HTR-8/SVneo (cell line): ENCODE measurements around the gene PHOSPHO1.

Experiments
- DNase-seq: peaks from one replicate; pipeline ENCODE4 v3.0.0; 2011; ENCODE audit warnings: low spot score, mixed read lengths; ENCODE audit not compliant: insufficient read length
- FAIRE-seq: peaks from 2 replicates; lab custom pipeline; 2011; peaks lifted over from hg19 to GRCh38; lab: Jason Lieb, UNC

The PHOSPHO1 gene

GRCh38 chr17:49223168-49223516 lies 7.4 kb downstream of the PHOSPHO1 start:
- DNase-seq (no peak), FAIRE-seq (no peak)

- DNase-seq = no peak
- FAIRE-seq = no peak
These were observed 10.6 kb downstream of the PHOSPHO1 start for GRCh38 chr17:49219987-49220386.

- peak; percentile 74 for FAIRE-seq
- no peak for DNase-seq
These were observed 11.4 kb downstream of the PHOSPHO1 start for GRCh38 chr17:49218941-49219913.

- FAIRE-seq (no peak), DNase-seq (no peak)
These were observed 12.8 kb downstream of the PHOSPHO1 start for GRCh38 chr17:49217651-49218413.

- DNase-seq (no peak), FAIRE-seq (peak; percentile 38)
These were observed 13.5 kb downstream of the PHOSPHO1 start for GRCh38 chr17:49216953-49217650.

- FAIRE-seq = no peak
- DNase-seq = no peak
These were observed 14.1 kb downstream of the PHOSPHO1 start for GRCh38 chr17:49216482-49216881.

- FAIRE-seq (no peak), DNase-seq (no peak)
These were observed 15.8 kb downstream of the PHOSPHO1 start for GRCh38 chr17:49214676-49215360.

- no peak for FAIRE-seq
- DNase-seq = no peak
These were observed 16.7 kb downstream of the PHOSPHO1 start for GRCh38 chr17:49213847-49214246.

GRCh38 chr17:49213399-49213798 lies 17.2 kb downstream of the PHOSPHO1 start:
- no peak for DNase-seq
- FAIRE-seq = no peak

GRCh38 chr17:49210158-49211029 lies 20.2 kb downstream of the PHOSPHO1 start, which contains the start of the genes ABI3 and GNGT2:
TSS of gene ABI3 (plus strand) at chr17:49210707. CDS start at chr17:49210725, 18 bp downstream.
TSS of gene GNGT2 (minus strand) at chr17:49210574. CDS start at chr17:49207422, 3,152 bp downstream.
- DNase-seq (peak; percentile 81), FAIRE-seq (peak; percentile 54)

GRCh38 chr17:49209061-49209571 lies 21.5 kb downstream of the PHOSPHO1 start:
- DNase-seq (peak; percentile 52), FAIRE-seq (peak; percentile 36)

- peak; percentile 36 for FAIRE-seq
- DNase-seq = no peak
These were observed 26.1 kb downstream of the PHOSPHO1 start for GRCh38 chr17:49204516-49204915.

GRCh38 chr17:49203796-49204195 lies 26.8 kb downstream of the PHOSPHO1 start:
- no peak for DNase-seq
- FAIRE-seq = no peak

- DNase-seq = no peak
- FAIRE-seq = no peak
These were observed 29.1 kb downstream of the PHOSPHO1 start for GRCh38 chr17:49201481-49201927.

GRCh38 chr17:49200423-49201083 lies 30.0 kb downstream of the PHOSPHO1 start:
- DNase-seq = no peak
- no peak for FAIRE-seq

GRCh38 chr17:49198211-49198610 lies 32.4 kb downstream of the PHOSPHO1 start:
- no peak for DNase-seq
- no peak for FAIRE-seq

- DNase-seq = no peak
- FAIRE-seq = no peak
These were observed 33.1 kb downstream of the PHOSPHO1 start for GRCh38 chr17:49197346-49197998.
